ENCODE results near the gene NLRP9. TPM values are rescaled to one million over a fixed set of nuclear protein-coding genes. Genes with fewer than 3 reads are reported as not detected.

NLRP9 gene
- total and polyA plus RNA-seq, 2 of the 8 experiments (the other 6 are each of a cell fraction or from before 2014, with no cell fraction given) = not detected

DNA sequence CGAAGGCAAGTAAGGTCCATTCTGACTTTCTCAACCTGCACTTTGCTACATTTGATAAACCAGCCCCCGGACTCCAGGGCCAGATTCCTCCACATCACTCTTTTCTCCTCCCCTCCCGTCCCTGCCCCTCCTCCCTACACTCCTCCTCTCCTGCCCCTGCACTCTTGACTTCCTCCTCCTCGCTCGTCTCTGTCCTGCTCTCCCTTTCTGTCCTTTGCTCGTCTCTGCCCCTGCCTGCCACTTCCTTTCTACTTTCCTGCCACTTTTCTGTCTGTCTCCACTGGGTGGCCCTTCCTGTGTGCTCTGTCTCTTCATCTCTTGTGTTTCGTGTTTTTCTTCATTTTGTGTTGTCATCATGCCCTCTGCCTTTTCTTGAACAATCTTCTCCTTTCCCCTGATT lies 76.4 kb downstream of the NLRP9 start:
- Histone ChIP-seq H4K20me1 (replicated peaks in 1 of 2; ENCODE audit: control insufficient read depth in 1 of 2, insufficient read depth in 2 of 2, low read length in 2 of 2) (peaks cover 41 to 50% of the 10 kb centered on the region in 2 experiments), H3K9ac (replicated peaks in 1 of 4; ENCODE audit: extremely low read depth in 1 of 4, low read depth in 3 of 4, low read length in 3 of 4) (no peak overlapping the region), H3K4me3 (ENCODE audit: extremely low read depth in 1 of 4, insufficient read depth in 2 of 4, low read depth in 3 of 4, low read length in 4 of 4) (no peak overlapping the region), H3K9me3 (ENCODE audit: insufficient read depth in 2 of 2, low read depth in 1 of 2, low read length in 1 of 2) (no peaks in the 10 kb centered on the region), H2BK20ac (ENCODE audit: low read length) (no peak overlapping the region), H3K23me2 (ENCODE audit: low read depth, low read length) (0 out of 2 replicates have a peak, but pooled peaks cover under 1% of the 10 kb centered on the region), H2BK120ac (replicated peaks; ENCODE audit: low read depth, low read length) (no peak overlapping the region), H3K27me3 (replicated peaks in 1 of 4; ENCODE audit: control insufficient read depth in 3 of 4, extremely low read depth in 1 of 4, insufficient read depth in 3 of 4, low read length in 3 of 4) (no peaks in the 10 kb centered on the region), H3K14ac (ENCODE audit: insufficient read length) (no peak overlapping the region), H2BK15ac (ENCODE audit: low read length) (no peak overlapping the region), H3K4me1 (replicated peaks in 1 of 4; ENCODE audit: control insufficient read depth in 3 of 4, insufficient read depth in 4 of 4, low read length in 3 of 4) (peaks cover 0 to 12% (median 8%) of the 10 kb centered on the region in 4 experiments; a peak in 4 of 7 replicates), H4K5ac (ENCODE audit: insufficient read length, low read depth, low read length) (no peak overlapping the region), H4K91ac (replicated peaks; ENCODE audit: insufficient read length, low read length) (no peak overlapping the region), H3K4ac (replicated peaks; ENCODE audit: insufficient read length, low read depth, low read length) (no peak overlapping the region), H4K8ac (ENCODE audit: extremely low read depth, insufficient read depth, low read length) (no peak overlapping the region; the same call in 1 of the 2 replicates), H3K79me2 (ENCODE audit: control insufficient read depth in 1 of 2, insufficient read depth in 2 of 2, low read length in 2 of 2) (peaks cover 38 to 85% of the 10 kb centered on the region in 2 experiments), H3K36me3 (ENCODE audit: control insufficient read depth in 2 of 4, insufficient read depth in 4 of 4, low read length in 3 of 4) (peaks cover 36 to 64% (median 53%) of the 10 kb centered on the region in 4 experiments), H3K56ac (replicated peaks; ENCODE audit: insufficient read length, low read depth, low read length) (no peak overlapping the region), H2AK5ac (ENCODE audit: low read depth, low read length) (no peak overlapping the region), H3K18ac (ENCODE audit: extremely low read depth, low read length) (no peak overlapping the region), H3K79me1 (ENCODE audit: low read depth, low read length) (peaks cover 15% of the 10 kb centered on the region; the same call in 1 of the 2 replicates), H3K23ac (ENCODE audit: insufficient read length) (no peak overlapping the region), H2BK5ac (ENCODE audit: low read depth, low read length) (no peak overlapping the region), H3K27ac (ENCODE audit: low read depth, low read length) (no peak overlapping the region), H2BK12ac (ENCODE audit: low read depth, low read length) (no peak overlapping the region), H3K4me2 (ENCODE audit: insufficient read depth in 1 of 2, low read depth in 2 of 2, low read length in 2 of 2) (no peak overlapping the region), H2AFZ (ENCODE audit: low read length) (no peak overlapping the region)
- ChIA-PET CTCF (ENCODE audit: partially characterized antibody) (interaction anchor here (1.5 kb wide), 1 partner anchor 10 kb away, joined by 7 read pairs; no protein-coding TSS in a partner anchor), POLR2A (ENCODE audit: partially characterized antibody) (no interaction called here)
- 91% methylated on average over 4 of the region's 7 CpGs; no CpG with 5 or more reads in 1 of the 2 experiments for WGBS, 2 experiments (ENCODE audit: extremely low coverage in 1 of 2, insufficient coverage in 1 of 2, insufficient read length in 1 of 2, insufficient replicate concordance in 2 of 2, low coverage in 1 of 2, low lambda C conversion rate in 2 of 2, missing lambda C conversion rate in 1 of 2)
- FAIRE-seq (no peak), DNase-seq (ENCODE audit: low read depth in 1 of 2, low spot score in 2 of 2) (no peak)
- no peak for TF ChIP-seq ASH2L (IDR thresholded peaks at IDR 0.05; ENCODE audit: low read length)
- TF ChIP-seq SAP30 (IDR thresholded peaks at IDR 0.05; ENCODE audit: insufficient read depth, insufficient replicate concordance, low read length) = no peak
- TF ChIP-seq, protein P1, sequence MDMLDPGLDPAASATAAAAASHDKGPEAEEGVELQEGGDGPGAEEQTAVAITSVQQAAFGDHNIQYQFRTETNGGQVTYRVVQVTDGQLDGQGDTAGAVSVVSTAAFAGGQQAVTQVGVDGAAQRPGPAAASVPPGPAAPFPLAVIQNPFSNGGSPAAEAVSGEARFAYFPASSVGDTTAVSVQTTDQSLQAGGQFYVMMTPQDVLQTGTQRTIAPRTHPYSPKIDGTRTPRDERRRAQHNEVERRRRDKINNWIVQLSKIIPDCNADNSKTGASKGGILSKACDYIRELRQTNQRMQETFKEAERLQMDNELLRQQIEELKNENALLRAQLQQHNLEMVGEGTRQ (IDR thresholded peaks at IDR 0.05; ENCODE audit: low read length) = no peak
- no peak for TF ChIP-seq SP4 (IDR thresholded peaks at IDR 0.05; ENCODE audit: low read length)
- TF ChIP-seq CBX5 (IDR thresholded peaks at IDR 0.05; ENCODE audit: low read depth, low read length) = no peak
- no peak for TF ChIP-seq KDM4A (IDR thresholded peaks at IDR 0.05; ENCODE audit: low read depth, low read length, severe bottlenecking)
- TF ChIP-seq SIX5 (IDR thresholded peaks at IDR 0.05; ENCODE audit: low read depth, low read length) = no peak
- TF ChIP-seq CHD2 (IDR thresholded peaks at IDR 0.05; ENCODE audit: low read length) = no peak
- TF ChIP-seq RBBP5 (IDR thresholded peaks at IDR 0.05; ENCODE audit: borderline replicate concordance, low read depth, low read length) = no peak
- no peak for TF ChIP-seq SUZ12 (IDR thresholded peaks at IDR 0.05; ENCODE audit: low read length)
- TF ChIP-seq MAFK (IDR thresholded peaks at IDR 0.05; ENCODE audit: low read depth, low read length) = no peak
- TF ChIP-seq EGR1 (IDR thresholded peaks at IDR 0.05; ENCODE audit: borderline replicate concordance, low read depth, low read length) = no peak
- TF ChIP-seq GABPA (IDR thresholded peaks at IDR 0.05; ENCODE audit: borderline replicate concordance, insufficient read depth, low read length) = no peak

Data from H1 (cell line).